Lung (tissue), 12 donors: ENCODE results near the gene EXOSC10. TPM values are rescaled to one million over a fixed set of nuclear protein-coding genes. Genes with fewer than 3 reads are reported as not detected.

Experiments
- ATAC-seq: fragments of 200-7000 bp; cut with Tn5 transposase; one replicate; pipeline ENCODE4 v1.9.1; 2020; ENCODE audit warnings: moderate number of reproducible peaks; ENCODE audit not compliant: insufficient read depth, low FRiP score
- DNase-seq, 3 donors: peaks; one replicate each; pipeline ENCODE4 v3.0.0-alpha.2; 2013 to 2017
- H3K27ac ChIP-seq, 2 donors: one replicate each; pipeline ENCODE4 v1.5.1; 2013; ENCODE audit warnings: mild to moderate bottlenecking in 2 of 2, moderate library complexity in 2 of 2, control low read depth in 1 of 2, inconsistent platforms in 1 of 2, low read depth in 1 of 2, low read length in 1 of 2
- H3K27me3 ChIP-seq, 3 donors: one replicate each; pipeline ENCODE4 v1.5.1; 2013; ENCODE audit warnings: low read length in 2 of 3; ENCODE audit not compliant: control insufficient read depth in 3 of 3, insufficient read depth in 3 of 3
- H3K36me3 ChIP-seq, 4 donors: one replicate each; pipeline ENCODE4 v1.5.1; 2013; ENCODE audit warnings: low read length in 4 of 4, mild to moderate bottlenecking in 1 of 4, moderate library complexity in 1 of 4; ENCODE audit not compliant: control insufficient read depth in 4 of 4, insufficient read depth in 4 of 4
- H3K4me1 ChIP-seq, 5 donors: one replicate each; pipeline ENCODE4 v1.5.1; 2013; ENCODE audit warnings: low read length in 5 of 5, mild to moderate bottlenecking in 2 of 5, moderate library complexity in 1 of 5; ENCODE audit not compliant: control insufficient read depth in 5 of 5, insufficient read depth in 5 of 5
- H3K4me3 ChIP-seq: one replicate; pipeline ENCODE4 v1.5.1; 2013; ENCODE audit warnings: mild to moderate bottlenecking, control low read depth, moderate library complexity
- H3K9ac ChIP-seq, 2 donors: one replicate each; pipeline ENCODE4 v1.5.1; 2013; ENCODE audit warnings: low read length in 2 of 2, control low read depth in 1 of 2; ENCODE audit not compliant: insufficient read depth in 1 of 2
- H3K9me3 ChIP-seq, 4 donors: one replicate each; pipeline ENCODE4 v1.5.1; 2013; ENCODE audit warnings: low read length in 3 of 4, mild to moderate bottlenecking in 1 of 4, moderate library complexity in 1 of 4; ENCODE audit not compliant: control insufficient read depth in 4 of 4, insufficient read depth in 3 of 4
- WGBS, 2 donors: extraction: QIAGEN DNeasy Blood & Tissue Kit; methylation state at CpG; one replicate each; pipeline ENCODE4 v1.1.7; 2013; 5-methylcytosine and 5-hydroxymethylcytosine counted together
- polyA plus RNA-seq, 2 donors: library from polyadenylated mRNA; stranded (reverse); fragments of 200-250 nt; gene quantifications; one replicate each; pipeline ENCODE4 v1.2.1, GENCODE V29; 2013
- total RNA-seq, 2 donors: library from RNA; depleted of rRNA in 1 of 2; stranded (reverse); fragments of >200 nt in 1 of 2; gene quantifications; one replicate each; pipeline ENCODE4 v1.2.1, GENCODE V29; 2014 to 2021
- TF ChIP-seq, protein P1 (sequence below): IDR thresholded peaks from 2 replicates; pipeline ENCODE4 v1.5.1; 2012; ENCODE audit warnings: mild to moderate bottlenecking; ENCODE audit errors: control extremely low read depth, extremely low read depth
- donor health status: control.
- donor health status: control.
- donor health status: Bipolar disorder and iron deficiency.
- donor health status: healthy.
- donor health status: DM: yes; HTN: yes; CAD: no.

Gene EXOSC10
- total and polyA plus RNA-seq, 4 donors, result 29.0 to 75.1 (median 42.3) TPM

DNA sequence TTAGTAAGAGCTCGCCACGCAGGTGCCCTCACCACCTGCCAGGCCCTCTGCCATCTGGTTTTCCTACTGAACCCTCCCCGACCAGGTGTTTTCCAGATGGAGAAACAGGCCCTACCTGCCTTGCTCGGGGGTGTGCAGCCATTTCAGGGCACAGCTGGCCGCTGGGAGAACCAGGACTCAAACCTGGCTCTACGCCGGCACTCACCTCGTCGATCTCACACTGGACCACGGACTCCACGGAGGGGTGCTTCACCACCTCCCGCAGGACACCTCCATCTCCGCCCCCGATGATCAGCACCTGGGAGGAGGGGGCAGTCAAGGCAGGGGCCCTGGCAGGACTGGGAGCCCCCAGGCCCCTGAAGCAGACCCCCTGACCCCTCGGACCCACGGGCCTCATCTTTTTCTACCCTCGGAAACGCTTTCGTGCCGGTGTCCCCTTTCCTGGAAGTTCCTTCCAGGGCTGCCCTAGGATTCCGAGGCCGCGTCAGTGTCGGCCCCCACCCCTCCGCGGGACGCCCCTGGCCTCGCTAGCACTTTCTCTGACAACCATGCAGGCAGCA, 41.0 kb downstream of the EXOSC10 start:
- H3K4me3 ChIP-seq, result peak overlapping the region; percentile 99
- peaks cover 0 to 16% (median 6%) of the 10 kb centered on the region in 5 donors for H3K4me1 ChIP-seq
- DNase-seq (no peak), ATAC-seq (no peak)
- WGBS, 2 donors, result 56 to 58% methylated on average over 28 of the region's 28 CpGs
- no peaks in the 10 kb centered on the region for H3K27me3 ChIP-seq
- TF ChIP-seq, protein P1, sequence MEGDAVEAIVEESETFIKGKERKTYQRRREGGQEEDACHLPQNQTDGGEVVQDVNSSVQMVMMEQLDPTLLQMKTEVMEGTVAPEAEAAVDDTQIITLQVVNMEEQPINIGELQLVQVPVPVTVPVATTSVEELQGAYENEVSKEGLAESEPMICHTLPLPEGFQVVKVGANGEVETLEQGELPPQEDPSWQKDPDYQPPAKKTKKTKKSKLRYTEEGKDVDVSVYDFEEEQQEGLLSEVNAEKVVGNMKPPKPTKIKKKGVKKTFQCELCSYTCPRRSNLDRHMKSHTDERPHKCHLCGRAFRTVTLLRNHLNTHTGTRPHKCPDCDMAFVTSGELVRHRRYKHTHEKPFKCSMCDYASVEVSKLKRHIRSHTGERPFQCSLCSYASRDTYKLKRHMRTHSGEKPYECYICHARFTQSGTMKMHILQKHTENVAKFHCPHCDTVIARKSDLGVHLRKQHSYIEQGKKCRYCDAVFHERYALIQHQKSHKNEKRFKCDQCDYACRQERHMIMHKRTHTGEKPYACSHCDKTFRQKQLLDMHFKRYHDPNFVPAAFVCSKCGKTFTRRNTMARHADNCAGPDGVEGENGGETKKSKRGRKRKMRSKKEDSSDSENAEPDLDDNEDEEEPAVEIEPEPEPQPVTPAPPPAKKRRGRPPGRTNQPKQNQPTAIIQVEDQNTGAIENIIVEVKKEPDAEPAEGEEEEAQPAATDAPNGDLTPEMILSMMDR, result no peak
- no peak overlapping the region for H3K27ac ChIP-seq
- H3K36me3 ChIP-seq, result peaks cover 0 to 34% (median 4%) of the 10 kb centered on the region in 4 donors
- H3K9me3 ChIP-seq, result no peaks in the 10 kb centered on the region
- H3K9ac ChIP-seq, result no peak overlapping the region

DNA sequence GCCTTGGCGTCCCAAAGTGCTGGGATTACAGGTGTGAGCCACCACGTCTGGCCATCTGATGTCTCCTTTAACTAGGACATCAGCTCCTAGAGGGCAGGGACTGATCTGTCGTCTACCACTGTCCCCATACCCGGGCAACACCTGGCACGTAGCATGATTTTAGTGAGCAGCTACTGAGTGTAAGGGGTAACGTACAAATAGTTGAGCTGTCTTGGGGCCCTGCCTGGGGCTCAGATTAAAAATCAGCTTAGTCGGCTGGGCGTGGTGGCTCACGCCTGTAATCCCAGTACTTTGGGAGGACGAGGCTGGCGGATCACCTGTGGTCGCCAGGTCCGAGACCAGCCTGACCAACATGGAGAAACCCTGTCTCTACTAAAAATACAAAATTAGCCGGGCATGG, 41.6 kb downstream of the EXOSC10 start:
- no peak for DNase-seq
- TF ChIP-seq, protein P1, result no peak
- H3K4me1 ChIP-seq, result peaks cover 0 to 20% (median 6%) of the 10 kb centered on the region in 5 donors
- no peak for ATAC-seq
- WGBS, 2 donors, result 97% methylated on average over 14 of the region's 14 CpGs
- no peaks in the 10 kb centered on the region for H3K27me3 ChIP-seq
- H3K9ac ChIP-seq, result no peak overlapping the region
- no peak overlapping the region for H3K27ac ChIP-seq
- H3K4me3 ChIP-seq, result no peak overlapping the region
- H3K36me3 ChIP-seq, result peaks cover 0 to 29% (median 4%) of the 10 kb centered on the region in 4 donors
- no peaks in the 10 kb centered on the region for H3K9me3 ChIP-seq

DNA sequence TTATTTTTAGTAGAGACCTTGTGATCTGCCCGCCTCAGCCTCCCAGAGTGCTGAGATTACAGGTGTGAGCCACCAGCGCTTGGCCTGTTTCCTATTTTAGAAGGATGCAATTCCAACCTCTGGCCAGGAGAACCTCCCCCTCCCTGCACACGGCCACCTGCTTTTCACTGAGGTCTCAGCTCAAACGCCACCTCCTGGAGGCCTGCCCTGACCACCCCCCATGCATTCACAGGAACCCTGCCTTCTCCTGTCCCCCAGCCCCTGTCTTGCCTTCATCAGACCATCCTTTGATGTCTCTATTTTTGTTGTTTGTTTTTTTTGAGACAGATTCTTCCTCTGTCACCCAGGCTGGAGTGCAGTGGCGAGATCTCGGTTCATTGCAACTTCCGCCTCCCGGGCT, 42.2 kb downstream of the EXOSC10 start:
- Histone ChIP-seq H3K36me3 (peaks cover 0 to 29% (median 4%) of the 10 kb centered on the region in 4 donors), H3K4me3 (no peak overlapping the region), H3K4me1 (peaks cover 0 to 22% (median 6%) of the 10 kb centered on the region in 5 donors), H3K9me3 (no peaks in the 10 kb centered on the region), H3K27ac (no peak overlapping the region), H3K9ac (no peak overlapping the region), H3K27me3 (peaks cover 0 to 4% (median 0%) of the 10 kb centered on the region in 3 donors)
- 95 to 96% methylated on average over 7 to 8 of the region's 8 CpGs for WGBS, 2 donors
- TF ChIP-seq, protein P1, result no peak
- ATAC-seq (no peak), DNase-seq (no peak)

DNA sequence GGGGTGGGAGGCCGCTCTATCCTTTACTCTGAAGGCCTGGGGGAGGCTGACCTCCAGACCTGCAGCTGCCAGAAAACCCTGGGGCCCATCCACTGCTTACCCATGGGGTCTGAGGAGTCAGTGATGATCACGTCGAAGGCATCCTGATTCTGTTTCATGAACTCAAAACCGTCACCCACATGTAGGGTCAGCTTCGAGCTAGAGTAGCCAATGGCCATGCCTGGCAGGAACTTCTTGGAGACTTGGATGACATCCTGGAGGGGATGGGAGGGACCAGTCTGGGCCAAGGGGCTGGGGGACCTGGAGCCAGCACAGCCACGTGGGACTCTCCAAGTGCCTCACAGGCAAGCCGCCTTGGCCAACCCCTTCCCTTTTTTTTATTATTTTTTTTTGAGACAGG, 43.2 kb downstream of the EXOSC10 start:
- TF ChIP-seq, protein P1, result no peak
- ATAC-seq (no peak), DNase-seq (no peak)
- WGBS, 2 donors, result 93% methylated on average over 7 of the region's 7 CpGs
- H3K27me3 ChIP-seq, result peaks cover 0 to 6% (median 0%) of the 10 kb centered on the region in 3 donors
- H3K36me3 ChIP-seq, result peaks cover 0 to 29% (median 4%) of the 10 kb centered on the region in 4 donors
- peaks cover 0 to 22% (median 6%) of the 10 kb centered on the region in 5 donors for H3K4me1 ChIP-seq
- no peaks in the 10 kb centered on the region for H3K9me3 ChIP-seq
- H3K27ac ChIP-seq, result no peak overlapping the region
- H3K4me3 ChIP-seq, result no peak overlapping the region
- no peak overlapping the region for H3K9ac ChIP-seq
